Muscle layer of duodenum (tissue), 2 donors: ENCODE measurements around the gene UPF1.

Source experiments
- H3K27ac ChIP-seq: one replicate; pipeline ENCODE4 v1.7.0; 2013; ENCODE audit warnings: mild to moderate bottlenecking, low read length
- H3K27me3 ChIP-seq: one replicate; pipeline ENCODE4 v1.7.0; 2013; ENCODE audit warnings: low read depth, mild to moderate bottlenecking, control low read depth, low read length
- H3K36me3 ChIP-seq, 2 donors: one replicate each; pipeline ENCODE4 v1.7.0; 2013; ENCODE audit warnings: low read length in 2 of 2, control low read depth in 1 of 2, mild to moderate bottlenecking in 1 of 2; ENCODE audit not compliant: insufficient read depth in 2 of 2, control insufficient read depth in 1 of 2
- H3K4me1 ChIP-seq, 2 donors: one replicate each; pipeline ENCODE4 v1.7.0; 2013; ENCODE audit warnings: low read length in 2 of 2, mild to moderate bottlenecking in 2 of 2, control low read depth in 1 of 2, moderate library complexity in 1 of 2; ENCODE audit not compliant: insufficient read depth in 2 of 2, control insufficient read depth in 1 of 2
- H3K4me3 ChIP-seq, 2 donors: one replicate each; pipeline ENCODE4 v1.7.0; 2013; ENCODE audit warnings: low read length in 2 of 2, low read depth in 1 of 2, mild to moderate bottlenecking in 1 of 2
- H3K9me3 ChIP-seq, 2 donors: one replicate each; pipeline ENCODE4 v1.7.0; 2013; ENCODE audit warnings: low read length in 2 of 2, control low read depth in 1 of 2, mild to moderate bottlenecking in 1 of 2; ENCODE audit not compliant: control insufficient read depth in 1 of 2
- donor health status: healthy.

Gene UPF1

GRCh38 chr19:18869781-18870530, 38.2 kb downstream of the UPF1 start:
- peaks cover 0 to 21% of the 10 kb centered on the region in 2 donors for H3K4me1 ChIP-seq
- H3K27me3 ChIP-seq = no peaks in the 10 kb centered on the region
- H3K27ac ChIP-seq = no peak overlapping the region
- H3K9me3 ChIP-seq = no peaks in the 10 kb centered on the region
- H3K4me3 ChIP-seq = no peak overlapping the region
- peaks cover 23 to 35% of the 10 kb centered on the region in 2 donors for H3K36me3 ChIP-seq

DNA sequence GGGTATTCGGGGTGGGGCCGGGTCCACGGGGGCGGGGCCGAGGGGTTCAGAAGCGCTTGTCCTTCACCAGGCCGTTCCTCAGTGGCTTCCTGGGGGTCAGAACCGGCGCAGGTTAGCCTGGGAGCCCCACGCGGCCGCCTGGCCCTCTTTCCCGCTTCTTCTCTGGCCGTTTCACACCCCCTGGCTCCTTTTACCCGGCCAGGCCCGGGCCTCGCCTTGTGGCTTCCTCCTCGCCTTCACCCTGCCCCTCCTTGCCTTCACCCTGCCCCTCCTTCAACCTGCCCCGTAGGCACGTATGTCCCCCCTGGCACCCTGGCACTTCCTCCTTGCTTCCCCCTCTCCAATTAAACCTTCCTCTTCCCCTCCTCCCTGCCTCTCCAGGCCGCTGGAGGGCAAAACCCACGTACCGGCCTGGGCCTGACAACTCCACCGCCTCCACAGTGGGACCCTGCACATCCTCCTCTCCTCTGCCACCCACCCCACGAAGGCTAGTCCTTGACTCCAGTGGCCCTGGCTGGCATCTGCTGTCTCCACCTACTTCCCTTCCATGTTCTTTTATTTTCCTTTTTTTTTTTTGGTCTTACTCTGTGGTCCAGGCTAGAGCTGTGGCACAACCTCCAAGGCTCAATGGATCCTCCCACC, 38.9 kb downstream of the UPF1 start:
- no peaks in the 10 kb centered on the region for H3K9me3 ChIP-seq
- no peak overlapping the region for H3K4me3 ChIP-seq
- peaks cover 0 to 21% of the 10 kb centered on the region in 2 donors for H3K4me1 ChIP-seq
- peaks cover 17 to 28% of the 10 kb centered on the region in 2 donors for H3K36me3 ChIP-seq
- H3K27me3 ChIP-seq = no peaks in the 10 kb centered on the region
- no peak overlapping the region for H3K27ac ChIP-seq

DNA sequence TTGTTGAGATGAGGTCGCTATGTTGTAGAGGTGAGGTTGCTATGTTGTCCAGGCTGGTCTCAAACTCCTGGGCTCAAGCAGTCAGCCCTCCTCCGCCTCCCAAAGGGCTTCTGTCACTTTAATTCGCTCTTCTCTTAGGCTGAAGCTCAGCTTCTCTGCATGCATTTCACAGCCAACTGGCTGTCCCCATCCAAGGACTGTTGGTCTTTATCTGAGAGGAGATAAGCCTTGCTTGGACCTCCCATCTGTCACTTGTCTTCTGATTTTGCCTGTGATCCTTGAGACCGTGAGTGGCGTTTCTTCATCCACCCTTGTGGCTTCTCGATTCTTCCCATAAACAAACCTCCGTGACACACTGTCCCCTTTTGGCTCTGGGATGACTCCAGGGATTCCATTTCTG, 39.8 kb downstream of the UPF1 start:
- no peaks in the 10 kb centered on the region for H3K9me3 ChIP-seq
- peaks cover 0 to 16% of the 10 kb centered on the region in 2 donors for H3K4me1 ChIP-seq
- H3K27me3 ChIP-seq = no peaks in the 10 kb centered on the region
- no peak overlapping the region for H3K27ac ChIP-seq
- H3K36me3 ChIP-seq = peaks cover 12 to 19% of the 10 kb centered on the region in 2 donors
- H3K4me3 ChIP-seq = no peak overlapping the region

- Histone ChIP-seq H3K4me3 (no peak overlapping the region), H3K4me1 (no peaks in the 10 kb centered on the region), H3K9me3 (peaks cover 0 to 3% of the 10 kb centered on the region in 2 donors), H3K27me3 (no peaks in the 10 kb centered on the region), H3K27ac (no peak overlapping the region), H3K36me3 (no peaks in the 10 kb centered on the region)
Measured at GRCh38 chr19:18875726-18876125, 44.0 kb downstream of the UPF1 start.

DNA sequence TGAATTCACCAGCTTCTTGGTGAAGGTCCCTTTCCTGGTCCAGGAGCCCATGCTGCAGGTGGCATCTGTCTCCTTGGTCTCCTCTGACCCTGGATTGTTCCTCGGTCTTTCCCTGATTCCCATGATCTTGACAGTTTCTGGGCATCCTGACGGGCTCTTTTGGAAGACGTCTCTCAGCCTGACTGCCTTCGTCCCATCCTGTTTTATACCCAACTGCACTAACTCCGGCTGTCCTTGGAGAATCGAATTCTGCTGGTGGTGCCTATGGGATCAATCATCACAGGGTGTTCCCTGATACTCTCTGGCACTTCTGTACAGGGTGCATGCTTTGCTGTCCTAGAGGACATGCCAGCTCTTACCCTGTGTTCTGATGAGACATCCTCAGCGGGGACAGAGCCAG, 45.1 kb downstream of the UPF1 start:
- Histone ChIP-seq H3K36me3 (no peaks in the 10 kb centered on the region), H3K27ac (no peak overlapping the region), H3K4me1 (no peaks in the 10 kb centered on the region), H3K4me3 (no peak overlapping the region), H3K9me3 (peaks cover 0 to 3% of the 10 kb centered on the region in 2 donors), H3K27me3 (no peaks in the 10 kb centered on the region)

GRCh38 chr19:18878058-18878797, 46.5 kb downstream of the UPF1 start:
- H3K9me3 ChIP-seq = peaks cover 0 to 3% of the 10 kb centered on the region in 2 donors
- H3K36me3 ChIP-seq = no peaks in the 10 kb centered on the region
- no peak overlapping the region for H3K4me3 ChIP-seq
- no peaks in the 10 kb centered on the region for H3K4me1 ChIP-seq
- H3K27me3 ChIP-seq = no peaks in the 10 kb centered on the region
- H3K27ac ChIP-seq = no peak overlapping the region

DNA sequence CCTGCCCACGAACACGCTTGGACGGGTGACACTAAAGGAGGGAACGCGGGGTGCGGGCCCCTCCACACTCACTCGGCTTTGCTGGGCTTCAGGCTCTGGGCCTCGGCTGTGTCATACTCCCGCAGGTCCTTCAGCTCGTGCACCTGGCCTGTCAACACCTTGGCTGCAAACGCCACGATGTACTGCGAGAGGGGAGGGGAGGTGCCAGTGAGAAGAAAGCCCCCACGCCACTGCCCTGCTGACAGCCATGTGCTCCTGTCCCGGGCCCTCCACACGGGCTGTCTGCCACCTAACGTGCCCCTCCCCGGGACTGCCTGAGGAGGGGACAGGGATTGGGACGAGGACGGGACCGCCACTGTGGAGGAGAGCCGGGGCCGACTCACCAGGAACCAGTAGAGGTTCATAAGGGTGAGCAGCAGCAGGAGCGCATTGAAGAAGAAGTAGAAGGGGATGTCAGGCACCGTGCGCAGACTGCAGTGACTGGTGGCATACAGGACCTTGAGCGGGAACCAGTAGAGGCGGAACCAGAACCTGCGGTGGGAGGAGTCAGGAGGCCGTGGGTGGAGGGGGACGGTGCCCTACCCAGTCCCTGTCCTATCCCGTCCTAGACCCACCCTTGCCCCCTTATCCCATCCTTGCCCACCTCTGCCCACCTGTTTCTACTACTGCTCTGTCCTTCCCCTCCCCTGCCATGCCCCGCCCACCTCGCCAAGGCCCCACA, 47.3 kb downstream of the UPF1 start:
- Histone ChIP-seq H3K27me3 (no peaks in the 10 kb centered on the region), H3K9me3 (peaks cover 0 to 3% of the 10 kb centered on the region in 2 donors), H3K4me1 (no peaks in the 10 kb centered on the region), H3K36me3 (no peaks in the 10 kb centered on the region), H3K27ac (no peak overlapping the region), H3K4me3 (no peak overlapping the region)

DNA sequence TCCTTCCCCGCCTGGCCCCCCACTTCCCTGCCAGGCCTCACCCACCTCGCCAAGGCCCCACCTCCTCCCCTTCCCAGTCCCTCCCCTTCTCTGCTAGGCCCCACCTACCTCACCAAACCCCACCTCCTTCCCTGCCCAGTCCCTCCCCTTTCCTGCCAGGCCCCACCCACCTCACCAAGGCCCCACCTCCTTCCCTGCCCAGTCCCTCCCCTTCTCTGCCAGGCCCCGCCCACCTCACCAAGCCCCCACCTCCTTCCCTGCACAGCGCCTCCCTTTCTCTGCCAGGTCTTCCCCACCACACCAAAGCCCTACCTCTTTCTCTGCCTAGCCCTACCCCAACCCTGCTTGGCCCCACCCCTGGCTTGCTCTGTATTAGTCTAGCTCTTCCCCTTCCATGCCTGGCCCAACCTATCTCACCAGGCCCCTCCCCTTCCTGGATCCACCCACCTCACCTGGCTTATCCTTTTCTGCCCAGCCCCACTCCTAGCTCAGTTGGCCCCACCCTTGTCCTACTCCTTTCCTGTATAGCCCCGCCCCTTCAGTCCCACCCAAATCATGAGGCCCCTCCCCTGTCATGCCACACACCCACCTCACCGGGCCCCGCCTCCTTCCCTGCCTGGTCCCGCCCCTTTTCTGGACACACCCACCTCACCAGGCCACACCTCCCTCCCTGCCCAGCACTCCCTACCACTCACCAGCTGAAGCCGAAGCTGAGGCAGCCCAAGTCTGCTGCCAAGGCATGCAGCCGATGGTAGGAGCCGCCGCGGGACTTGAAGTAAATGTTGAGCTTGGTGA, 48.0 kb downstream of the UPF1 start:
- no peaks in the 10 kb centered on the region for H3K27me3 ChIP-seq
- H3K4me1 ChIP-seq = no peaks in the 10 kb centered on the region
- no peaks in the 10 kb centered on the region for H3K36me3 ChIP-seq
- peaks cover 0 to 3% of the 10 kb centered on the region in 2 donors for H3K9me3 ChIP-seq
- no peak overlapping the region for H3K27ac ChIP-seq
- H3K4me3 ChIP-seq = no peak overlapping the region

DNA sequence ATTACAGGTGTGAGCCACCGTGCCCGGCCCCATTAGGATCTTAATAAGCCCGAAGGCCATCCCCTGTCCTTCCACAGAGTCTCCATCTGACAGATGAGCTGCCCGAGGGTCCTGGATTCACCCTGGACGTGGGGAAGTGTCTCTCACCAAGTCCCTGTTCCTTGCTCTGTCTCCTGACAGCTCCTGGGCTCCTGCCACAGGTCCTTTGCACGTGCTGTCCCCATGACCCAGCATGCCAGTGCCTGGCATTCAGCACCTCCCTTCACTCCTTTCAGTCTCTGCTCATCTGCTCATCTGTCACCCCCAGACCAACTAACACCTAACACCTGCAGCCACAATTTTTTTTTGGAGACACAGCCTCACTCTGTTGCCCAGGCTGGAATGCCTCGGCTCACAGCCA, 49.7 kb downstream of the UPF1 start:
- Histone ChIP-seq H3K27me3 (no peaks in the 10 kb centered on the region), H3K36me3 (no peaks in the 10 kb centered on the region), H3K4me1 (no peaks in the 10 kb centered on the region), H3K4me3 (no peak overlapping the region), H3K9me3 (peaks cover 0 to 3% of the 10 kb centered on the region in 2 donors), H3K27ac (no peak overlapping the region)

DNA sequence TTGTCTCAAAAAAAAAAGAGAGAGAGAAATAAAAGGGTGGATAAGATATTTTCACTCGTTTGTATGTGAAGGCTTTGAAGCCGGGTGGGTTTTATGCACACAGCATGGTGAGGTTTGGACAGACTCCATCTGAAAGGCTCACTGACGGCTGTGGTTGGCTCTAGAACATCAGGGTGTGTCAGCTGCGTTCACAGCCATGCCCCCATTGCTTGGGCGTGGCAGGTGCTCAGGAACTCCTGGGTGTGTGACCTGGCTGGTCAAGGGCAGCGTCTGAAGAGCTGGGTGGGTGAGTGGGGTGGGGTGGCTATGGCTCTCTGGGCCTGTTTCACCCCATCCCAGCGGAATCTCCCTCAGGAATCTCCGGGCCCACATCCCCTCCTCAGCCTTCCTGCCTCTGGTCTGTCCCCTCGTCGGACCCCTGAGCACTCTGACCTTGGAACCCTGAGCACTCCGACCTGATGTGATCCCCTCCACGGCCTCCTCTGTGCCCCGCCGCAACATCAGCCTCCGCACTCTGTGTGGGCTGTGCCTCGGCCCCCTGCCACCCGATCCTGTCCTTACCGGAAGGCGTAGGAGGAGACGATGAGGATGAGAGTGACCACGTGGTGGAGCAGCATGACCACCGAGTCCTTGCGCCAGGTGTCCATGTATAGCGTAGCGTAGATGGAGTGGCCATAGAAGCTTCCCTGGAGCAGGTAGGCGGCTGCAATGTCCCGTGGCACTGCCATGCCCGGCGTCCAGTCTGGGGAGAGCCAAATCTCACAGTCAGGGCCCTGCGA, 52.0 kb downstream of the UPF1 start:
- Histone ChIP-seq H3K36me3 (no peaks in the 10 kb centered on the region), H3K27ac (no peak overlapping the region), H3K27me3 (no peaks in the 10 kb centered on the region), H3K4me3 (no peak overlapping the region), H3K9me3 (no peaks in the 10 kb centered on the region), H3K4me1 (no peaks in the 10 kb centered on the region)
